Fibroblast of lung (primary cell): ENCODE measurements around the gene RREB1. TPM values are rescaled to one million over a fixed set of nuclear protein-coding genes. Genes with fewer than 3 reads are reported as not detected.

ENCODE experiments used
- DNase-seq, 2 donors: peaks; one replicate each; pipeline versions ENCODE4 v3.0.0 to v3.0.0-alpha.2; 2010; ENCODE audit warnings: low read depth in 2 of 2
- H2AFZ ChIP-seq: 2 replicates; pipeline ENCODE4 v1.5.1; 2012; ENCODE audit warnings: low read length, control low read depth, inconsistent platforms
- H3K27ac ChIP-seq: 2 replicates; pipeline ENCODE4 v1.5.1; 2011; ENCODE audit warnings: low read length, control low read depth; ENCODE audit not compliant: insufficient read depth
- H3K27me3 ChIP-seq: 2 replicates; pipeline ENCODE4 v1.5.1; 2011; ENCODE audit warnings: mild to moderate bottlenecking, low read length; ENCODE audit not compliant: control insufficient read depth, insufficient read depth
- H3K36me3 ChIP-seq: 2 replicates; pipeline ENCODE4 v1.5.1; 2011; ENCODE audit warnings: low read length; ENCODE audit not compliant: control insufficient read depth, insufficient read depth
- H3K4me1 ChIP-seq: 2 replicates; pipeline ENCODE4 v1.5.1; 2011; ENCODE audit warnings: low read length; ENCODE audit not compliant: control insufficient read depth, insufficient read depth; ENCODE audit errors: extremely low read depth
- H3K4me2 ChIP-seq: 2 replicates; pipeline ENCODE4 v1.5.1; 2011; ENCODE audit warnings: low read length, control low read depth; ENCODE audit not compliant: insufficient read depth; ENCODE audit errors: extremely low read depth
- H3K4me3 ChIP-seq, 4 experiments: fragments of 200-600 bp in 1 of 4; sonication (generic) in 1 of 4; replicated peaks in 1 of 4; 2 replicates each; pipeline ENCODE4 v1.5.1; 2011 to 2016; ENCODE audit warnings: low read length in 4 of 4, low read depth in 3 of 4, mild to moderate bottlenecking in 3 of 4, control low read depth in 2 of 4, inconsistent platforms in 1 of 4, mixed read lengths in 1 of 4; ENCODE audit not compliant: insufficient read depth in 1 of 4; ENCODE audit errors: control extremely low read depth in 1 of 4
- H3K79me2 ChIP-seq: 2 replicates; pipeline ENCODE4 v1.5.1; 2012; ENCODE audit warnings: mild to moderate bottlenecking, low read length, inconsistent platforms; ENCODE audit not compliant: control insufficient read depth, insufficient read depth
- H3K9ac ChIP-seq: 2 replicates; pipeline ENCODE4 v1.5.1; 2011; ENCODE audit warnings: mild to moderate bottlenecking, low read length, control low read depth; ENCODE audit not compliant: insufficient read depth
- H3K9me3 ChIP-seq: 2 replicates; pipeline ENCODE4 v1.5.1; 2012; ENCODE audit warnings: low read depth, low read length; ENCODE audit not compliant: control insufficient read depth, insufficient read depth
- H4K20me1 ChIP-seq: 2 replicates; pipeline ENCODE4 v1.5.1; 2011; ENCODE audit warnings: low read length; ENCODE audit not compliant: control insufficient read depth, insufficient read depth; ENCODE audit errors: extremely low read depth
- CTCF ChIP-seq, 2 donors: IDR thresholded peaks in 1 of 2; conservative IDR thresholded peaks in 1 of 2; 1 replicate in 1 of 2; 2 replicates in 1 of 2; pipeline ENCODE4 v1.5.1; 2011 to 2012; ENCODE audit warnings: low read length in 2 of 2, control low read depth in 1 of 2, inconsistent platforms in 1 of 2, low read depth in 1 of 2, mild to moderate bottlenecking in 1 of 2
- EZH2 ChIP-seq: IDR thresholded peaks from 2 replicates; pipeline ENCODE4 v1.5.1; 2012; ENCODE audit warnings: low read length, control low read depth, mild to moderate bottlenecking; ENCODE audit errors: missing control alignments
- polyA plus RNA-seq, 2 donors: library from polyadenylated mRNA; depleted of rRNA in 1 of 2; stranded (reverse) in 1 of 2; unstranded in 1 of 2; fragments of >200 nt; gene quantifications; 2 replicates each; pipeline ENCODE4 v1.2.1, GENCODE V29; 2011 to 2012; ENCODE audit warnings: missing spikeins in 1 of 2
- total RNA-seq: library from RNA; depleted of rRNA; stranded (reverse); fragments of >200 nt; gene quantifications from 2 replicates; pipeline ENCODE4 v1.2.1, GENCODE V29; 2014

RREB1 gene
- total and polyA plus RNA-seq, 2 donors (not counting 1 experiment from before 2014, with no cell fraction given), result 2.4 to 18.8 TPM

- H3K9ac ChIP-seq, result no peak overlapping the region
- peak overlapping the region; percentile 79 for H3K27ac ChIP-seq
- no peaks in the 10 kb centered on the region for H3K36me3 ChIP-seq
- no peaks in the 10 kb centered on the region for H3K9me3 ChIP-seq
- H3K4me1 ChIP-seq, result peaks cover 44% of the 10 kb centered on the region
- H3K27me3 ChIP-seq, result no peaks in the 10 kb centered on the region
- no peak overlapping the region for H2AFZ ChIP-seq
- H3K4me3 ChIP-seq, result no peak overlapping the region
- peak overlapping the region; percentile 41 for H3K4me2 ChIP-seq
- TF ChIP-seq CTCF (conservative IDR thresholded peaks at IDR 0.05 in 1 of 2, IDR thresholded peaks at IDR 0.05 in 1 of 2; ENCODE audit: low read depth in 1 of 2, low read length in 2 of 2) (no peak), EZH2 (no peak)
- H4K20me1 ChIP-seq, result no peaks in the 10 kb centered on the region
- H3K79me2 ChIP-seq, result peaks cover 78% of the 10 kb centered on the region
- peak; percentile 61 to 65 for DNase-seq
These were observed 57.5 kb downstream of the RREB1 start for GRCh38 chr6:7165002-7165889.

GRCh38 chr6:7165890-7166267 is 58.1 kb downstream of the RREB1 start:
- DNase-seq, result peak in 1 of 2 donors; percentile 37
- H3K27me3 ChIP-seq, result no peaks in the 10 kb centered on the region
- no peak overlapping the region for H2AFZ ChIP-seq
- no peaks in the 10 kb centered on the region for H3K9me3 ChIP-seq
- no peaks in the 10 kb centered on the region for H4K20me1 ChIP-seq
- H3K79me2 ChIP-seq, result peaks cover 80% of the 10 kb centered on the region
- peak overlapping the region; percentile 79 for H3K27ac ChIP-seq
- H3K4me1 ChIP-seq, result peaks cover 44% of the 10 kb centered on the region
- H3K9ac ChIP-seq, result no peak overlapping the region
- H3K4me3 ChIP-seq, result no peak overlapping the region
- H3K4me2 ChIP-seq, result peak overlapping the region; percentile 34
- no peak for TF ChIP-seq CTCF (conservative IDR thresholded peaks at IDR 0.05 in 1 of 2, IDR thresholded peaks at IDR 0.05 in 1 of 2; ENCODE audit: low read depth in 1 of 2, low read length in 2 of 2)
- no peak for TF ChIP-seq EZH2
- H3K36me3 ChIP-seq, result no peaks in the 10 kb centered on the region

GRCh38 chr6:7166410-7167293 is 58.9 kb downstream of the RREB1 start:
- Histone ChIP-seq H3K79me2 (peaks cover 80% of the 10 kb centered on the region), H4K20me1 (no peaks in the 10 kb centered on the region), H3K4me1 (peaks cover 44% of the 10 kb centered on the region), H3K9ac (peak overlapping the region; percentile 37), H3K27me3 (no peaks in the 10 kb centered on the region), H2AFZ (no peak overlapping the region), H3K9me3 (no peaks in the 10 kb centered on the region), H3K4me3 (peak overlapping the region in 1 of 4 experiments; percentile 9), H3K36me3 (no peaks in the 10 kb centered on the region), H3K27ac (peak overlapping the region; percentile 79), H3K4me2 (peak overlapping the region; percentile 34)
- peak; percentile 83 to 90 for DNase-seq
- no peak for TF ChIP-seq EZH2
- TF ChIP-seq CTCF (conservative IDR thresholded peaks at IDR 0.05 in 1 of 2, IDR thresholded peaks at IDR 0.05 in 1 of 2; ENCODE audit: low read depth in 1 of 2, low read length in 2 of 2), result no peak
